Cardiac muscle cell (in vitro differentiated cells and primary cell): ENCODE measurements around the gene DPF3. TPM values are rescaled to one million over a fixed set of nuclear protein-coding genes. Genes with fewer than 3 reads are reported as not detected.

ENCODE experiments used
- DNase-seq, 2 donors: peaks; one replicate each; pipeline versions ENCODE4 v3.0.0 to v3.0.0-alpha.2; 2010 to 2017; ENCODE audit warnings: low read depth in 1 of 2, low spot score in 1 of 2
- H3K27ac ChIP-seq: fragments of 200-600 bp; sonication (generic); 2 replicates; pipeline ENCODE4 v1.5.1; 2016
- H3K27me3 ChIP-seq: fragments of 200-600 bp; sonication (generic); 2 replicates; pipeline ENCODE4 v1.6.0; 2016; ENCODE audit warnings: control low read depth
- H3K36me3 ChIP-seq: fragments of 200-600 bp; sonication (generic); 2 replicates; pipeline ENCODE4 v1.5.1; 2016; ENCODE audit warnings: control low read depth
- H3K4me1 ChIP-seq: fragments of 200-600 bp; sonication (generic); 2 replicates; pipeline ENCODE4 v1.8.1; 2017; ENCODE audit warnings: low read depth, mild to moderate bottlenecking, mixed run types
- H3K4me3 ChIP-seq: fragments of 200-600 bp; sonication (generic); 2 replicates; pipeline ENCODE4 v1.5.1; 2016; ENCODE audit warnings: mild to moderate bottlenecking
- H3K9me3 ChIP-seq: fragments of 200-600 bp; sonication (generic); 2 replicates; pipeline ENCODE4 v1.5.1; 2017; ENCODE audit warnings: low read depth, mild to moderate bottlenecking, control low read depth
- polyA plus RNA-seq: library from polyadenylated mRNA; unstranded; fragments of >200 nt; fragmentation: Nextera tagmentation; extraction: Ambion mirVana; gene quantifications from 2 replicates; pipeline ENCODE4 v1.2.1, GENCODE V29; 2016
- total RNA-seq: library from RNA; depleted of rRNA; stranded (reverse); fragments of >200 nt; gene quantifications from 2 replicates; pipeline ENCODE4 v1.2.3, GENCODE V29; 2016
- TF ChIP-seq, protein P1 (sequence below): IDR thresholded peaks from 2 replicates; pipeline ENCODE4 v1.5.1; 2012; ENCODE audit warnings: low read depth, mild to moderate bottlenecking, low read length

Gene DPF3
- total and polyA plus RNA-seq, 2 experiments from 2014 or later, result 25.9 to 84.8 TPM

GRCh38 chr14:72786378-72787350 is 107.2 kb downstream of the DPF3 start:
- H3K27ac ChIP-seq, result peak overlapping the region; percentile 60
- peaks cover 34% of the 10 kb centered on the region for H3K4me1 ChIP-seq
- no peaks in the 10 kb centered on the region for H3K9me3 ChIP-seq
- no peak for DNase-seq
- H3K27me3 ChIP-seq, result no peaks in the 10 kb centered on the region
- no peak overlapping the region for H3K4me3 ChIP-seq
- TF ChIP-seq, protein P1, sequence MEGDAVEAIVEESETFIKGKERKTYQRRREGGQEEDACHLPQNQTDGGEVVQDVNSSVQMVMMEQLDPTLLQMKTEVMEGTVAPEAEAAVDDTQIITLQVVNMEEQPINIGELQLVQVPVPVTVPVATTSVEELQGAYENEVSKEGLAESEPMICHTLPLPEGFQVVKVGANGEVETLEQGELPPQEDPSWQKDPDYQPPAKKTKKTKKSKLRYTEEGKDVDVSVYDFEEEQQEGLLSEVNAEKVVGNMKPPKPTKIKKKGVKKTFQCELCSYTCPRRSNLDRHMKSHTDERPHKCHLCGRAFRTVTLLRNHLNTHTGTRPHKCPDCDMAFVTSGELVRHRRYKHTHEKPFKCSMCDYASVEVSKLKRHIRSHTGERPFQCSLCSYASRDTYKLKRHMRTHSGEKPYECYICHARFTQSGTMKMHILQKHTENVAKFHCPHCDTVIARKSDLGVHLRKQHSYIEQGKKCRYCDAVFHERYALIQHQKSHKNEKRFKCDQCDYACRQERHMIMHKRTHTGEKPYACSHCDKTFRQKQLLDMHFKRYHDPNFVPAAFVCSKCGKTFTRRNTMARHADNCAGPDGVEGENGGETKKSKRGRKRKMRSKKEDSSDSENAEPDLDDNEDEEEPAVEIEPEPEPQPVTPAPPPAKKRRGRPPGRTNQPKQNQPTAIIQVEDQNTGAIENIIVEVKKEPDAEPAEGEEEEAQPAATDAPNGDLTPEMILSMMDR, result no peak
- H3K36me3 ChIP-seq, result no peaks in the 10 kb centered on the region

- DNase-seq, result no peak
- no peak overlapping the region for H3K27ac ChIP-seq
- no peak overlapping the region for H3K4me3 ChIP-seq
- H3K9me3 ChIP-seq, result no peaks in the 10 kb centered on the region
- no peaks in the 10 kb centered on the region for H3K27me3 ChIP-seq
- peaks cover 34% of the 10 kb centered on the region for H3K4me1 ChIP-seq
- TF ChIP-seq, protein P1, result no peak
- no peaks in the 10 kb centered on the region for H3K36me3 ChIP-seq
Observed at GRCh38 chr14:72783741-72784140, 110.2 kb downstream of the DPF3 start.

DNA sequence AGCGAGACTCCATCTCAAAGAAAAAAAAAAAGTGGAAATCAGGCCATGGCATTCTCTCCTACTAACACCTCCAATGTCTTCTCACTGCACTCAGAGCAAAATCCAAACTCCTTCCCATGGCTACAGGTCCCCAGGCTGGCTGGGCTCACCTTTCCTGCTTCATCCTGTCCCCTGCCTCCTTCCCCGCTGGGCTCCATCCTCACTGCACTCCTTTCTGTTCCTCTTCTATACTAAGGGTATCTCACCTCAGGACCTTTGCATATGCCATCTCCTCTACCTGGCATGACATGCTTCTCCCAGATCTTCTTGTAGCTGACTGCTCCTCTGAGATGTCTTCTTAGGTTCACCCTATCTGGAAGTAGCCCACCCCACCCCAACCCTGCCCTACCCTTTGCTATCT is 111.1 kb downstream of the DPF3 start:
- TF ChIP-seq, protein P1, result no peak
- no peak overlapping the region for H3K4me3 ChIP-seq
- H3K4me1 ChIP-seq, result peaks cover 26% of the 10 kb centered on the region
- no peak for DNase-seq
- no peaks in the 10 kb centered on the region for H3K27me3 ChIP-seq
- no peak overlapping the region for H3K27ac ChIP-seq
- H3K36me3 ChIP-seq, result no peaks in the 10 kb centered on the region
- no peaks in the 10 kb centered on the region for H3K9me3 ChIP-seq

DNA sequence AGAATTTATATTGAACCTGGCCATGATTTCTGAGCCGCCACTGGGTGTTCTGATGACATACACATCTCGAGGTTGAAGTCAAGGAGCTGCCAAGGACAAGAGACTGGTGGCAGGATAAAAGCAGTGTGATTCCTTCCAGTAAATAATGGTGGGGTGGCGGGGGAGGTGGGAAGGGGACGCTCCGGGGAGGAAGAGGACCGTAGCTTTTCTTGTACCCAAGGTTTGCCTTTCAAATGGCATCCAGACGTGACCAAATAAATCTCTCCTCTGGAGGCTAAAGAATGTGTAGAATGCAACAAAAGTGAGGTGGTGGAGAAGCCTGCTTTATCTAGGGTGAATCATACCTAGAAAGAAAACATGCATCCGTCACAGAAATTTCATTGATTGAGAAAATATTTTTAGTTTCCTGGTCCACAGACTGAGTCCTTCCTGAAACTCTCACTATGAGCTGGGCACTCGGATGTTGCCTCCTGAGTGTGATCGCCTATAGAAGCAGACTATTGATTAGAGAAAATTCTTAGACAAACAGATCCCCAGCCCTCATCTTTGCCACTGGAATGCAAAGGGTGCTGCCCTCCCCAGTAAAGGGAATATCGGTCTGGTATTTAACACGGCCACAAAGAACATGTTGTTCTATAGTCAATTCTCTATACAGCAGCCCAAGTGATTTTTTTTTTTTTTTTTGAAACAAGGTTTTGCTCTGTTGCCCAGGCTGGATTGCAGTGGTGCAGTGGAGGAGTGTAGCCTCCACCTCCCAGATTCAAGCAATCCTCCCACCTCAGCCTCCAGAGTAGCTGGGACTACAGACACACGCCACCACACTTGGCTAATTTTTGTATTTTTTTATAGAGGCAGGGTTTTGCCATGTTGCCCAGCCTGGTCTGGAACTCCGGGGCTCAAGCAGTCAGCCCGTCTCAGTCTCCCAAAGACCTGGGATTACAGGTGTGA is 112.1 kb downstream of the DPF3 start:
- Histone ChIP-seq H3K36me3 (no peaks in the 10 kb centered on the region), H3K4me3 (no peak overlapping the region), H3K27me3 (no peaks in the 10 kb centered on the region), H3K4me1 (peaks cover 31% of the 10 kb centered on the region), H3K27ac (peak overlapping the region; percentile 52), H3K9me3 (no peaks in the 10 kb centered on the region)
- TF ChIP-seq, protein P1, result no peak
- peak in 1 of 2 donors; percentile 50 for DNase-seq

- H3K36me3 ChIP-seq, result no peaks in the 10 kb centered on the region
- H3K9me3 ChIP-seq, result no peaks in the 10 kb centered on the region
- no peaks in the 10 kb centered on the region for H3K27me3 ChIP-seq
- TF ChIP-seq, protein P1, result no peak
- peak overlapping the region; percentile 52 for H3K27ac ChIP-seq
- DNase-seq, result peak in 1 of 2 donors; percentile 50
- no peak overlapping the region for H3K4me3 ChIP-seq
- H3K4me1 ChIP-seq, result peaks cover 42% of the 10 kb centered on the region
Observed at GRCh38 chr14:72780751-72781150, 113.2 kb downstream of the DPF3 start.
